HL-60/S4 treated with retinoic acid at 250 ng/mL for 4 days and 3 days (cell line): ENCODE measurements around the gene FAR2.

Experiments used
- in situ Hi-C: fragments of 300-500 bp; cut with MboI; formaldehyde crosslinking; loops from 2 replicates; pipeline ENCODE4 v1.7.0; 2022; ENCODE audit warnings: low sequenced_read_pairs

The FAR2 gene

DNA sequence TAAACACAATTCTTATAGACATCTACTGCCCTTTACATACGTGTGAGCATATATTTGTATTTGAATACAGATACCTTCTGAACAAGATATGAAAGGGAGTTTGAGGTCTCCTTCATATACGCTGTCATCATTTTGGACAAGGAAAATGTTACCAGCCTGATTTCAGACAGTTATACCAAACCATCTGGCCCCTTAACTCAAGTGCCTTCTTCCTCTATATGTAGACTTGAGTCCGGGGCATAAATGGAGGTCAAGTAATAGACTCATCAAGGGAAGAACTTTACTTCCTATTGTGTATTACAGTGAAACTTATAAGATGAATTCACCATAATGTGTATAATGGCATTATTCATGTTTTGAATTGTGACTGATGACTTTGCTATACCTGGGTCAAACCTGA lies 52.2 kb downstream of the FAR2 start:
- in situ Hi-C loops = no loop called here

DNA sequence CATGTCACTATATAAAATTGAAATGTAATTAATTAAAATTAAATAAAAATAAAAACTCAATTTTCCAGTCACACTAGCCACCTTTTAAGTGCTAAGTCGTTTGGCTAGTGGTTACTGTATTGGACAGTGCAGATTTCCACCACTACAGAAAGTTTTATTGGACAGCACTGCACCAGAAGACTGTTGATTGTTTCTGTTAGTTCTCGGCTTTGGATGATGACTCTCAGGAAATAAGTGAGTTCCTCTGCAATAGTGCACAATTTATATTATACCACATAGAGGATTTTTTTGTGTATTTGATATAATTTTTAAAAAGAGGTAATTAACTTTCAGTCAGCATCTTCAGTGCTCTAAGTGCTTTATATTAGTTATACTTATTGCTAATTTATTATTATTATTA lies 52.7 kb downstream of the FAR2 start:
- in situ Hi-C loops = no loop called here

DNA sequence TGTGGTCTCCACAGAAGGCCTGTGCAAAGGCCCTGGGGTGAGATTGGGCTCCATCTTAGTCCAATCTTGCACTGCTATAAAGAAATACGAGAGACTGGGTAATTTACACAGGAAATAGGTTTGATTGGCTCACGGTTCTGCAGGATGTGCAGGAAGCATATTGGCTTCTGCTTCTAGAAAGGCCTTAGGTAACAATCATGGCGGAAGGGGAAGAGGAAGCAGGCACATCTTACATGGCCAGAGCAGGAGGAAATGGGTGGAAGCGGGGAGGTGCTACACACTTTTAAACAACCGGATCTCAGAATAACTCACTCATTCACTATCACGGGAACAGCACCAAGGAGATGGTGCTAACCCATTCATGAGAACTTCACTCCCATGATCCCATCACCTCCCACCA lies 55.4 kb downstream of the FAR2 start:
- in situ Hi-C loops = no loop called here

DNA sequence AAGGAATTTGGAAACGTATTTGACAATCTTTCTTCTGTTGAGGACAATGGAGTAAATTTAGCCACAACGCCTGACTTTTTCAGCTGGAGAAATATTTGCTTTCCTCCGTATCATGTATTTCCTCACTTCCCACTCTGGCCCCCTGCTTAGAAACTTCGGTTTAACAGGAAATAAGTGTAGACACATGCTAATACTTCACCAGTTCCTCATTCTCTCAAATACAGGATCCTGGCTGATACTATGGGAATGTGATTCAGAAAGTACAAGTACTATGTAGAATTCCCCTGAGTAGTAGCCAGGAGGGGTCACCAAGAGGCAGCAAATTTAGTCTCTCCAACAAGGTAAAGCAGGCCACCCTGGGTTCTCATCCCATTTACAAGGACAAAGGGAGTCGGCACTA lies 58.0 kb downstream of the FAR2 start:
- in situ Hi-C loops = no loop called here

DNA sequence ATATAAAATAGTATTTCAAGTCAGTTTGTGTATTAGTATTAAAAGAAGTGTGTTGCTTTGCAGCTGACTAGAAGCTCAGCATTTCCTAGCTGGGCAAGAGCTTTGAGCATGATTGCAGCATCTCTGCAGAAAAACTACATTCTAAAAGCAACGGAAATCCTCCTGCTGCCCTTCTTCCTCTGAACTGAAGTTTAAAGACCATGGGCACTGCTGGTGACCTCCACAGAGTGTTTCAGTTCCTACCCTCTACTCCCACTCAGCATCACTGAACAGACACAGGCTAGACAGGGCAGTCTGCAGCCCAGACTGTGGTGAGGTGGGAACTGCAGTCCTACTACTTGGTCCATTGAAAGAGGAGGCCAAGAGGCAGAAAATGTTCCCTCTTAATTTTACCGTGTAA lies 59.0 kb downstream of the FAR2 start:
- in situ Hi-C loops = no loop called here

DNA sequence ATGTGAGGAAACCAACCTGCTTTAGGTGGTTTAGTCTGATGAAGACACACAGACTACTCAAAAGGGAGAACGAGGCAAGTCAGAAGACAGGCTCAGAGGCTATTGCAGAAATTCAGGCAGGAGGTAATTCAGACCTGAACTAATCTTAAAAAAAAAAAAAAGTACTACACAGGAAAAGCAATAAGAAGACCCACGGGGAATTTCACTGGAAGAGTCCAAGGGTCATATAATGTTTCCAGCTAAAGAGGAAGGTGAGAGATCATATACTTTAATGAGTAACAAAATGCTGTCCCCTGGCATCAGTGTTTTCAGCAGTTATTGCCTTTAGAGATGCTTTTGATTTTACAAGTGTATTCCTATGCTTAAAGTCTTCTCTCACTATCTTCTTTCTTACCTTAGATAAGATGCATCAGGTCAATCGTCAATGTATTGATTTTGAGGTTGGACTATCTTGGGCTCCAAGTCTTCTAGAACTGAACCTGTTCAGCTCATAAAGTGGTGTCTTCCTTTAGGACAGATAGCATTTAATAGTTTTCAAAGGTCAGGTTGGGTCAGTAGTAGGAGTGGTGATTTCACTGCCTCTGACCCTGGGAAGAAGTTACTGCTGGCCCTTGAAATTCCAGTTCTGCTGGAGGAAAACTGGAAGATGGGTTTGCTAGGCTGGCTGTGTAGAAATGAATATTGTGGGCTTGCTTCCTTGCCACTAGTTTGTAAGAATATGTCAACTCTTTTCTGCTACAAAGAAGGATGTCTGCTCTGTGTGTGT lies 60.0 kb downstream of the FAR2 start:
- in situ Hi-C loops = no loop called here

DNA sequence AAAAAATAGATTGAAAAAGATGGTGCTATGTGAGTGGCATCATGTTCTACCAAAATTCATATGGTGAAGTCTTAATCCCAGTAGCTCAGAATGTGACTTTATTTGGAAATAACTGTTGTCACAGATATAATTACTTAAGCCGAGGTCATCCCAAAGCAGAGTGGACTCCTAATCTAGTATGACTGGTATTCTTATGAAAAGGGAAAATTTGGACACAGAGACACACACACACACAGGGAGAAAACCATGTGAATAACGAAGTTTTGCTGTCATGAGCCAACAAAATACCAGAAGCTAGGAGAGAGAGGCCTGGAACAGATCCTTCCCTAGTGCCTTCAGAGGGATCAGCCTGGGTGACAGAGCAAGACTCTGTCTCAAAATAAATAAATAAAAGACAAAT lies 62.6 kb downstream of the FAR2 start:
- in situ Hi-C loops = no loop called here

DNA sequence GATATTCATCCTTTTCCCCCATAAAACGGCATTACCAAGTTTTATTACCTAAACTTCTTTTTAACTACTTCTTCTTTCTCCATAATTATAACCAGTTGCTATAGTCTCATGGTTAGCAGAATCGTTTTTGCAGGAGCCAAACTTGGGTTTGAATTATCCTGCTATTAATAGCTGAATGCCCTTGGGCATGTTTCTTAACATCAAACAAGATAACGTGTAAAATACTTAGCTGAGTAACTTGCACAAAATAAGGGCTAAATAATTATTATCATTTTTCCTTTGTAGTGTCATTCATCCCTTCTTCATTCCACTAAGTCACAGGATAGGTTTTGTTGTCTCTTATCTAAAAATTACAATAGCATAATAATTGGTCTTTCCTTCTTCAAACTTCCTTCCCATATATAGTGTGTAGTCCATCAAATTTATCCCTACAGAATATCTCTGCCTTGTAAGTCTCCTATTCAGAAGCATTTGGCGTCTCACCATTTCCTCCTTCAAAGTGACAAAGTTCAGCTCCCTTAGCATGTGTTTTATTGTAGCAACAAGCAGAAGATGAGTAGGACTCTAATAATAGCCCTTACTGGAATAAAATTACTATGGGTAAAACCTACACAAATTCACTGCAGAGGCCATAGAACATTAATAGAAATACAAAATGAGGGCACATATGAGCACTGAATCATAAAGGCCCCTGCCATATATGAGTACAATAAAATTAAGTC lies 63.8 kb downstream of the FAR2 start:
- in situ Hi-C loops = no loop called here

DNA sequence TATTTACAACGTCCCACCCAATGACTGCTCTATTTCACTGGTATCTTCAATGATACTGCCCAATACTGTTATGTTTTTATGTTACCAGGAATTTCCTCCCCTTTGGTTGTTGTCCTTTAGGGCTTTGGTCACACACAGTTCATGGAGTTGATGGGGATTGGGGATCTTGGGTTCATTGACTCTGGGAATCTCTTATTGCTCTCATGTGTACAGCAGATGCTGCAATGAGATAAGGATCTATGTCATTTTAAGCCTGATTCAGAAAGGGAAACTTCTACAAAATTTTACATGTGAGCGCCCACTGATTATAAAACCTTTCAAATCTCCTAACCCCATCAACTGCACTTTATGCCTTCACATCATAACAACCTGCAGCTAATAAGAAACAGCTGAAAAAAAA lies 67.2 kb downstream of the FAR2 start:
- in situ Hi-C loops = no loop called here

DNA sequence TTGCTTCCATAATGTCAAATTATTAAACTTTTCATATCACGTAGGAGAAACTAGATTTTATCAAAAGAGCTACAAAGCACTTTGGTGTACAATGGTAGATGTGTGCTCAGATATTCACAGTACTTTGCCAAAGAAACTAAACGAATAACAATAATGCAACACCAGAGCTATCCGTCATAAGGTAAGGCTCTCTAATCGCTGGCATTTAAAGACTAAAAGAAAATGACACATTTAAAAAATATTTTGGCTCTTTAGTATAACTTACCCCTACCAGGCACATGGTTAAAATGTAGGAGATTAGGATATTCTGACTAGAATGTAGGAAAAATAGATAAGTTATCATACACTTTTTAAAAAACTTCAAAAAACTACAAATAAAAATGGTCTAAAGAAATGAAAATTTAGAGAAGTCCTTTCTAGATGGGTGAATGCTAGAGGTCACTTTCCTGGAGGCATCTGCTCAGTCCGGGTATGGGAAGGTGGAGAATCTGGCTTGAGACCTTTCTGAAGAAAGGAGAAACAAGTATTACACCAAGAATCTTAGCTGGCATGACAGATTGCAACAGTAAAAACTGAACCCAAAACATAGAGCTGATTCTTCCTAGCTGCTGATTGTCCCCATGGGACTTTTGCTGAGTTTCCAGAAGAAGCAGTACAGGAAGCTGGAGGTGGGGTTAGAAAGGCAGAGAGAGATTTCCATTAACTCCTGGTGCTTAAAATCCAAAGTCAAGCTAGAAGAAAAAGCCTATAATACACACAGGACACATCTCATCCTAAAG lies 67.9 kb downstream of the FAR2 start:
- in situ Hi-C loops = no loop called here

DNA sequence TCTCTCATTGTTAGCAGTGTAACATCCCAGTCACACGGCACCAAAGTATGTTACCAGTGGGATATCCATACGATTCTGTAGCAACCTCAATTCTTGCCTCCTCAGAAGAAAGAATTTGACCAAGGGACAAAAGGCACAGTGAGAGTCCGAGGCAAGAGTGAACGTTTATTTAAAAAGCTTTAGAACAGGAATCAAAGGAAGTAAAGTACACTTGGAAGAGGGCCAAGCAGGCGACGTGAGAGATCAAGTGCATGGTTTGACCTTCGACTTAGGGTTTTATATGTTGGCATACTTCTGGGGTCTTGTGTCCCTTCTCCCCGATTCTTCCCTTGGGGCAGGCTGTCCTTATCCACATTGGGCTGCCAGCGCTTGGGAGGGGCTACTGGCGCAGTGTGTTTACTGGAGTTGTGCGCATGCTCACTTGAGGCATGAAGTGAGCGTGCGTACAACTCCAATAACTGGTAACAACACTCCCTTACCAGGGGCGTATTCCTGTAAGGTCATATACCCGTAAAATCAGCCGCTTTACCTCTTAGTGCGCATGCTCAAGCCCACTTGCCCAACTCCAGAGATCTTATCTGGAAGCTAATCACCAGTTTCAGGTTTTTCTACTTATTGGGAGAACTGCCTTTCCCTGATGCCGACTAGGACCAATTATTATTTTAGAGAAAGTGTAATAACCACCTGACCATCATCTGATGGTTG lies 71.7 kb downstream of the FAR2 start:
- in situ Hi-C loops = no loop called here

DNA sequence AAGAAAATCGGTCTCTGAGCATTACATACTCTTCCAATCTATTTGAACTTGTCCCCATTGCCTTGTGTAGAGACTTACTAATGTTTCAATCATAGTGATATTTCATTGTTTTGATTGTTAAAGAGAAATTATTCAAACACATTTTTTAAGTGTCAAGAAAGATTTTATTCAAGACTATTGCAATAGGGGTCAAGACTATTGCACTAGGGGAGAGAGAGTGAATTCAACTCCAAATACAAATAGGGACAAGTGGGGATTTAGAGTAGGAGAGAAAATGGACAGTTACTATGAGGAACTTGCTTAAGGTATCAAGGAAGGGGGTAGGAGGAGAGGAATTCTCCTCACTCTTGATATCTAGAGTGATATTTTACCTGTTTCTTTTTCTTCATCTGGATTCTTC lies 73.1 kb downstream of the FAR2 start:
- in situ Hi-C loops = no loop called here

DNA sequence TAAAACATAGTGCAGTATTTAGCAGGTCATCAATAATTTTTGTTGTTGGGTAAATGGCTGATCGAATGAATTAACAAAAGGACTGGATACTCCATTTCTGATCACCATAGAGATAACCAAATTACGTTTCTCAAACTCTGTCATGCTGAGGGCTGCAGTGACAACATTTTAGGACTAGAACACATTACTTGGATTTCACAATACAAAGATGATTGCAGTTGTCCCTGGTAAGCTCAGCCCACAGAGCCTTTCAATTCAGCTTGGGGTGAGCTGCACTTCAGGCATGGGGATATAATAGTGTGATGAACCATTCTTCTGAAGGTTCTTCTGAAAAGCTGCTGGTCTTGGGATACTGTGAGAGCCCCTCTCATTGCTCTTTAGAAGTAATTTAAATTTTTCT lies 74.3 kb downstream of the FAR2 start:
- in situ Hi-C loops = no loop called here

DNA sequence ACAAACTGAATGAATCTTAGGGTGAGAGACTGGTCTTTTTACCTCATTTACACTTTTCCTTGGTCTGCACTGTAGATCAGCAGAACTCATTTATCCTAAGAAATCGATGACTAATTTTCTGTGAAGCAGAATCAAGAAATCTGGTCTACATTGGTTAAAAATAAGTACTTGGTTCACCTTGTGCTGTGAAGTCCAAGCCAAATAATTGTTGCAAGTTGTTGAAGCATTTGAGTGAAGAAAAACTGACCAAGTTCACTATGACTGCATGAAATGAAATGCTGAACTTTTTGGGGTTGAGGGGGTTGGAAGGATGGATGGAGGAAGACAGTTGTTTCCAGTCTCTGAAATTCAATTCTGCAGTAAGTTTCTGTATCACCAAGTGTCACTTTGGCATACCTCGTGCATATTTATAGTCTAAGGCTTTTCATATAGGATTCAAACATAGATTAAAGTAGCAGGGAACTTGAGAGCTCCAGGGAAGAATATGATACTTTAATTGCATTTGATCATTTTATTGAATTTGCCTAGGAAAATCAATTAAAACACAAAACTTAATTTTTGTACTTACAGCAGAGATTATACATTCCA lies 75.0 kb downstream of the FAR2 start:
- in situ Hi-C loops = no loop called here

DNA sequence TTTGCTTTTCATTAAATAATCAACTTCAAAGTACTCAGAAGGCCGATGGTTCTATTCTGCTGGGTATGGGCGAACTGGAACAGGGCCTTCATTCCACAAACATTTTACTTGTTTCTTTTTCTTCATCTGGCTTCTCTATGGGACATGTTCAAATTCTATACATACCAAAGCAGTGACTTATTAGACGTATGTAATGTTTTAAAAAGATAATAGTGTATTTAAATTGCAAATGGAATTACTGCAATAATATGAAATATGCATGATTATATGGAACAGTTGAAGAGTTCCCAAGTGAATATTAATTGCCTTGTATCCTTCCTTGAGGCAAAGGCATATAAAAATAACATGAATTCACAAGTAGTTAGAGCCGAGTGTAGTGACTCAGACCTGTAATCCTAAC lies 75.5 kb downstream of the FAR2 start:
- in situ Hi-C loops = no loop called here

DNA sequence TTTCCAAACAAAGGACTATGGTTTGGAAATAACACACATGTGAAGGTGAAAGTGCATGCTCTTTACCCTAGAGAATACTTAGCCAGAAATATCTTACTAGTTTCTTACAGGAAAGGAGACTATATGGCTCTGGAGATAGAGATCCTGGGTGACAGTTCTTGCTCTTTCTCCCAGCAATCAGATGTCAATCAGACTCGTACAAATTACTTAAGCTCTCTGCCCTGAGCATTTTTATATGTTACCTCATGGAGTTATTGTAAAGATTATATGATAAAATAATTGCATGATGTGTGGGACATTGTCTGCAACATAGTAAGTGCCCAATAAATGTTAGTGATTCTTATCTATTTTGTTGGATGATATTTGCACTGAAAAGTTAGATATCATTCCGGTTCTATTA lies 76.8 kb downstream of the FAR2 start:
- in situ Hi-C loops = no loop called here

DNA sequence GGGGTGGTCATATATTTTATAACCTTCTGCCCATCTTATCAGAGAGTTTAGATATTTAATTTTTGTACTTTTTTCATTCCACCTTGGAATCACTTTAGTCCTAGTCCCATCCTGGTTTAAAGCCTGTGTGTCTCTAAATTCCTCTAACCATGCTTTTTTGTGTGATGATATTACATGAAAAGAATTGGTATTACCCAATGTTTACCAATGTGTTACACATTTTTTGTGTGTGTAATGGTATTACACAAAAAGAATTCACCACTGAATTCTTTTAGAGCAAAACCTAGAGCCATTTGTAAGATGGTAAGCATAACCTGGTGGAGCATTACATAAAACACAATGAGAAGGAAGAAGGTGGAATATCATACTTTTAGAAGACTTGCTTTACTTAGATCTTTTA lies 77.5 kb downstream of the FAR2 start:
- in situ Hi-C loops = no loop called here

DNA sequence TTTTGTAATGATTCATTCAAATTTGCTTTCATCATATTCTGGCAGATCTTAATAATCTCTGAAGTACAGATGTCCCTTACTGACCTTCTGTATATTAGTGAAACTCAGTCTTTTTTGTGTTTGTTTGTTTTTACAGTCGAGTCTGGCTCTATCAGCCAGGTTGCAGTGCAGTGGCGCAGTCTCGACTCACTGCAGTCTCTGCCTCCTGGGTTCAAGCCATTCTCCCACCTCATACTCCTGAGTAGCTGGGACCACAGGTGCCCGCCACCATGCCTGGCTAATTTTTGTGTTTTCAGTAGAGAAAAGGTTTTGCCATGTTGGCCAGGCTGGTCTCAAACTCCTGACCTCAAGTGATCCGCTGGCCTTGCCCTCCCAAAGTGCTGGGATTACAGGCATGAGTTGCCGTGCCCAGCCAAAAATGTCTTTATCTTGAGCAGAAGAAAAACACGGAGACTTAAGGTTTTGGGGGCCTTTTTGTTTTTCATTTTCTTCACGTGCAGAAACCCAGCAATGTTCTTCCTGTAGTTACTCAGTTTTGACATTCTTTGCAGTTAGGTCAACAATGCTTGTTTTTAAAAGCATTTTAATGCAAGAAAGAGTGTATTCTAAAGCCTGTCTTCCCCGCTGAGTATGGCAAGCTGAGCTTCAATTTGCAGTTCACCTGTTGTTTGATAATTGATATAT lies 79.5 kb downstream of the FAR2 start:
- in situ Hi-C loops = no loop called here

DNA sequence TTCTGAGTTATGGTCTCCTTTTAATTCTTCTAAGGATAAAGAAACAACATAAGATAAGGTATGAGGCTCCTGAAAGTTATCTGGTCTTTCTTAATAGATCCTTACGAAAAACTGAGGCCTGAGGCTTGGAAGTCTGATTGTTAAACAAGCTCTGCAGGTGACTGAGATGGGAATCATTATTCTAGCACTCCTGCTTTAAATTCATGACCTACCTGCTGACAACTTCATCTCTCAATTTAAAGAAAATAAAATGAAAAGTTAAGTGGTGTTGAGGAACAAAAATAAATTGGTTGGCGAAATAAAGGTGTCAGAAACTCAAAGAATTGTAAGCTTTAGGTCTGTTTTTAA lies 80.1 kb downstream of the FAR2 start:
- in situ Hi-C loops = no loop called here

DNA sequence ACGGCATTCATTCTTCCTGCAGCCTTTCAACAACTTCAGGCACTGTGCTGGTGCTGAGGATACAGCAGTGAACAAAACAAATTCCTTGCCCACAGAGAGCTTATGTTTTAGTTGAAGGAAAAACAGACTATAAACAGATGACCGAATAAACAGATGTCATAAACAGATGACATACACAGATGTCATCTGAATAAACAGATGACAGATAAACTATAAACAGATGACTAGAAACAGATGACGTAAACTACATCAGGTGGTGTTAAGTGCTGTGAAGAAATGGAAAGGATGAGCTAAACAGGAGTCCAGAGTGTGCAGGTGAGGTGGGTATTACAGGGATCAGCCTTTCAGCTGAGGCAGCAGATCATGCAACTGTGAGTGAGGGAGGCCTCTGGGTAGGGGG lies 80.9 kb downstream of the FAR2 start:
- in situ Hi-C loops = no loop called here
